Body of pancreas (tissue), 4 donors: ENCODE data around the gene CDKN2C. TPM values are rescaled to one million over a fixed set of nuclear protein-coding genes. Genes with fewer than 3 reads are reported as not detected.
A peak's percentile ranks its signal among the peaks of the same experiment; 100 is the strongest.

ENCODE experiments used
- ATAC-seq: fragments of 150-250 bp; one replicate; pipeline ENCODE4 v1.9.1; 2016
- DNase-seq, 4 donors: peaks; one replicate each; pipeline ENCODE4 v3.0.0-alpha.2; 2019
- H3K27ac ChIP-seq, 4 donors: fragments of 200-600 bp; sonication (generic); 1 replicate in 3 of 4; 2 replicates in 1 of 4; pipeline versions ENCODE4 v1.5.1 to v1.6.1; 2016 to 2019; ENCODE audit warnings: mild to moderate bottlenecking in 1 of 4, mixed read lengths in 1 of 4, moderate library complexity in 1 of 4
- H3K27me3 ChIP-seq, 2 donors: fragments of 200-600 bp; sonication (generic); one replicate each; pipeline ENCODE4 v1.6.0; 2016; ENCODE audit warnings: mild to moderate bottlenecking in 1 of 2
- H3K36me3 ChIP-seq, 2 donors: fragments of 200-600 bp; sonication (generic); replicated peaks in 1 of 2; 2 replicates each; pipeline ENCODE4 v1.5.1; 2016; ENCODE audit warnings: low read depth in 2 of 2; ENCODE audit not compliant: insufficient read depth in 1 of 2
- H3K4me1 ChIP-seq: fragments of 200-600 bp; sonication (generic); one replicate; pipeline ENCODE4 v1.6.0; 2016
- H3K4me3 ChIP-seq, 2 donors: fragments of 200-600 bp; sonication (generic); 1 replicate in 1 of 2; 2 replicates in 1 of 2; pipeline ENCODE4 v1.5.1; 2016 to 2019
- H3K9me3 ChIP-seq, 3 donors: fragments of 200-600 bp; sonication (generic); 1 replicate in 2 of 3; 2 replicates in 1 of 3; pipeline ENCODE4 v1.5.1; 2016
- POLR2A ChIP-seq, 3 donors: fragments of 450-650 bp; IDR thresholded peaks; one replicate each; pipeline ENCODE4 v1.6.1; 2016; ENCODE audit warnings: antibody characterized with exemption in 3 of 3, mild to moderate bottlenecking in 2 of 3
- WGBS, 2 donors: methylation state at CpG; one replicate each; pipeline ENCODE4 v1.1.5; 2017; 5-methylcytosine and 5-hydroxymethylcytosine counted together
- intact Hi-C: fragments of 100-400 bp; cut with DNase I; formaldehyde crosslinking; loops from one replicate; pipeline ENCODE4 v1.15.1; 2023
- total RNA-seq, 2 donors: library from RNA; depleted of rRNA; stranded (reverse); fragments of >200 nt; gene quantifications; one replicate each; pipeline ENCODE4 v1.1.0, GENCODE V29; 2016
- TF ChIP-seq, protein P1 (sequence below), 7 experiments: fragments of 450-650 bp in 4 of 7; fragments of 200-600 bp in 3 of 7; sonication (generic) in 3 of 7; IDR thresholded peaks; one replicate each; pipeline ENCODE4 v1.5.1; 2016 to 2019; ENCODE audit warnings: antibody characterized with exemption in 7 of 7

The CDKN2C gene
- total RNA-seq, 2 donors from 2014 or later, result 7.6 to 11.9 TPM

DNA sequence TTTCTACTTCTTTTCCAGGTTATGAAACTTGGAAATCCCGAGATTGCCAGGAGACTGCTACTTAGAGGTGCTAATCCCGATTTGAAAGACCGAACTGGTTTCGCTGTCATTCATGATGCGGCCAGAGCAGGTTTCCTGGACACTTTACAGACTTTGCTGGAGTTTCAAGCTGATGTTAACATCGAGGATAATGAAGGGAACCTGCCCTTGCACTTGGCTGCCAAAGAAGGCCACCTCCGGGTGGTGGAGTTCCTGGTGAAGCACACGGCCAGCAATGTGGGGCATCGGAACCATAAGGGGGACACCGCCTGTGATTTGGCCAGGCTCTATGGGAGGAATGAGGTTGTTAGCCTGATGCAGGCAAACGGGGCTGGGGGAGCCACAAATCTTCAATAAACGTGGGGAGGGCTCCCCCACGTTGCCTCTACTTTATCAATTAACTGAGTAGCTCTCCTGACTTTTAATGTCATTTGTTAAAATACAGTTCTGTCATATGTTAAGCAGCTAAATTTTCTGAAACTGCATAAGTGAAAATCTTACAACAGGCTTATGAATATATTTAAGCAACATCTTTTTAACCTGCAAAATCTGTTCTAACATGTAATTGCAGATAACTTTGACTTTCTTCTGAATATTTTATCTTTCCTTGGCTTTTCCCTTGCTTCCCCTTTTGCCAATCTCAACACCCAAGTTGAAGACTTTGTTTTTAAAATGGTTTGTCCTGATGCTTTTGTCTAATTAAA is 4.0 kb downstream of the CDKN2C start:
- no peak overlapping the region for H3K4me3 ChIP-seq
- DNase-seq, result no peak
- H3K9me3 ChIP-seq, result no peaks in the 10 kb centered on the region
- H3K27me3 ChIP-seq, result no peaks in the 10 kb centered on the region
- intact Hi-C loops, result no loop called here
- peaks cover 17% of the 10 kb centered on the region for H3K4me1 ChIP-seq
- no peak overlapping the region for H3K27ac ChIP-seq
- WGBS, 2 donors, result 90 to 94% methylated on average over 13 of the region's 13 CpGs
- ATAC-seq, result no peak
- no peaks in the 10 kb centered on the region for H3K36me3 ChIP-seq
- no peak for TF ChIP-seq POLR2A (IDR thresholded peaks at IDR 0.05)
- TF ChIP-seq, protein P1, sequence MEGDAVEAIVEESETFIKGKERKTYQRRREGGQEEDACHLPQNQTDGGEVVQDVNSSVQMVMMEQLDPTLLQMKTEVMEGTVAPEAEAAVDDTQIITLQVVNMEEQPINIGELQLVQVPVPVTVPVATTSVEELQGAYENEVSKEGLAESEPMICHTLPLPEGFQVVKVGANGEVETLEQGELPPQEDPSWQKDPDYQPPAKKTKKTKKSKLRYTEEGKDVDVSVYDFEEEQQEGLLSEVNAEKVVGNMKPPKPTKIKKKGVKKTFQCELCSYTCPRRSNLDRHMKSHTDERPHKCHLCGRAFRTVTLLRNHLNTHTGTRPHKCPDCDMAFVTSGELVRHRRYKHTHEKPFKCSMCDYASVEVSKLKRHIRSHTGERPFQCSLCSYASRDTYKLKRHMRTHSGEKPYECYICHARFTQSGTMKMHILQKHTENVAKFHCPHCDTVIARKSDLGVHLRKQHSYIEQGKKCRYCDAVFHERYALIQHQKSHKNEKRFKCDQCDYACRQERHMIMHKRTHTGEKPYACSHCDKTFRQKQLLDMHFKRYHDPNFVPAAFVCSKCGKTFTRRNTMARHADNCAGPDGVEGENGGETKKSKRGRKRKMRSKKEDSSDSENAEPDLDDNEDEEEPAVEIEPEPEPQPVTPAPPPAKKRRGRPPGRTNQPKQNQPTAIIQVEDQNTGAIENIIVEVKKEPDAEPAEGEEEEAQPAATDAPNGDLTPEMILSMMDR (IDR thresholded peaks at IDR 0.05), result no peak

DNA sequence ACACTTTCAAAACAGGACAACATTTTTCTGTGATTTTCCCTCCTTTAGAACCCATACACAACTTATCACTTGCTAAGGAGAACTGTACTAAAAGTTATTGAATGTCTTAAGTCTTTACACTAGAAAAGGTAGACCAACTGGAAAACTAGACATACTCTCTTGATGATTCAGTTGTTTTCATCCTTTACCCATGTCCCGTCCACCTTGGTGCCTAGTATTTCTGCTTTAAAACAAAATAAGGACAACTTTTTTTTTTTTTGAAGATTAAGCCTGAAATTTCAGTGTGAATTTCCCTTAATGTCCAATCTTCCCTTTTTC is 4.5 kb downstream of the CDKN2C start:
- no peaks in the 10 kb centered on the region for H3K27me3 ChIP-seq
- 92 to 98% methylated on average over 1 of the region's 1 CpG for WGBS, 2 donors
- ATAC-seq (no peak), DNase-seq (no peak)
- H3K9me3 ChIP-seq, result no peaks in the 10 kb centered on the region
- no peaks in the 10 kb centered on the region for H3K36me3 ChIP-seq
- no peak for TF ChIP-seq POLR2A (IDR thresholded peaks at IDR 0.05)
- TF ChIP-seq, protein P1 (IDR thresholded peaks at IDR 0.05), result no peak
- H3K4me1 ChIP-seq, result peaks cover 17% of the 10 kb centered on the region
- intact Hi-C loops, result no loop called here
- H3K27ac ChIP-seq, result no peak overlapping the region
- no peak overlapping the region for H3K4me3 ChIP-seq

DNA sequence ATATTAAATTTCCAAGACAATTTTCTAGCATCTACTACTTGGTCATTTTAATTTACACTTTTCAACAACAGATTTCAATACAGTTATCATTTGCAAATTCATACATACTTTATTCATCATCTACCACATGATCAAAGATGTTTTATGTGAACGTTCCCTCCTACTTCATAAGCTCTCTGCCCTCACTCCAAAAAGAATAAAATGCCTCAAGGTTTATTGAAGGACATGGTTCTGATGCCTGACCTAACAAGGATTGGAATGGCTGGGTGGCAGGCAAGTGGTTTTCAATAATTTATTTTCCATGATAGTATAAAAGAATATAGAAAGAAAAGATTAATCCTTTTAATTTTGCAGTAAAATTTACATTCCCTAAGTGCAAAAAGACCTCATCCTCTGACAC is 5.4 kb downstream of the CDKN2C start:
- no peak for ATAC-seq
- intact Hi-C loops, result no loop called here
- Histone ChIP-seq H3K9me3 (no peaks in the 10 kb centered on the region), H3K36me3 (no peaks in the 10 kb centered on the region), H3K4me1 (peaks cover 17% of the 10 kb centered on the region), H3K27ac (no peak overlapping the region), H3K27me3 (no peaks in the 10 kb centered on the region), H3K4me3 (no peak overlapping the region)
- DNase-seq, result no peak
- 73 to 79% methylated on average over 1 of the region's 1 CpG for whole genome bisulfite sequencing, 2 donors
- no peak for TF ChIP-seq POLR2A (IDR thresholded peaks at IDR 0.05)
- TF ChIP-seq, protein P1 (IDR thresholded peaks at IDR 0.05), result no peak

DNA sequence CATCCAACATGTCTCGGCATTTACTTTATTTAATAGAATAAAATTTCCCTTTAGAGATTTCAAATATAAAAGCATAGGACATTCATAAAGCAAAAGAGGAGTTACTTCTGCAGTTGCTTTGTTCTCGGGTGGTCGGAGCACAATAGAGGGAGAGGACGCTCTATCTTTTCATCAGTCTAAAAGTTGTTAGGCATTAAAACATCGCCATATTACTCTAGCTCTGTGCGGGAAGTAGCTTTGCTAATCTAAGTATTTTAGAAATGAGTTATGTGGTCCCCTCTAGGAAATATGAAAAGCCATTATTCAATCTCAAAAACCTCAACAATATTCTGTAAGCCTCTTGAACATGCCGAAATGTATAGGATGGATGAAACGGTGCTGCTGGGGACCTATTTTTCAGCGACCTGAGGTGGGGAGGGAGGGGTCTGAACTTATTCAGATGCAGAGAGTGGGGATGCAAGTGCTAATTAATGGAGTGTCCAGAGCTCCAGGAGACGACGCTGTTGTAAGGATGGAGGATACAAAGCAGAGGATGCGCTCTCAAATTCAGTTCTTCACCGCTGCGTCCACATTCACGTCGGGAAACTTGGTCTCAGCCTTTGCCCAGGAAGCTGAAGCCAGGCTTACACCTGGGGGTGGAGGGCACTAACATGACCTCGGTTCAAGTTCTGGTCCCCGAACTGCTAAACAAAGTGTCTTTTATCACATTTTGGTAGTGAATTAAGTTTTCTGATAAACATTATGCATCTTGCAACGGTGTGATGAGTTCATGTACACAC is 6.3 kb downstream of the CDKN2C start:
- intact Hi-C loops, result no loop called here
- Histone ChIP-seq H3K4me1 (peaks cover 11% of the 10 kb centered on the region), H3K27ac (peak overlapping the region; percentile 11 to 97 (median 90)), H3K9me3 (no peaks in the 10 kb centered on the region), H3K27me3 (no peaks in the 10 kb centered on the region), H3K36me3 (no peaks in the 10 kb centered on the region), H3K4me3 (no peak overlapping the region)
- ATAC-seq, result no peak
- no peak for DNase-seq
- TF ChIP-seq, protein P1 (IDR thresholded peaks at IDR 0.05), result no peak
- TF ChIP-seq POLR2A (IDR thresholded peaks at IDR 0.05), result no peak
- WGBS, 2 donors, result 58 to 64% methylated on average over 19 of the region's 19 CpGs
